B cell (primary cell): ENCODE results near the gene BEGAIN.

Experiments used
- CTCF ChIP-seq: fragments of 200-600 bp; IDR thresholded peaks from one replicate; pipeline ENCODE4 v1.8.0; 2022; ENCODE audit warnings: antibody characterized with exemption, mild to moderate bottlenecking
- EZH2 ChIP-seq: IDR thresholded peaks from 2 replicates; pipeline ENCODE4 v1.6.1; 2012; ENCODE audit warnings: borderline replicate concordance, low read depth, mild to moderate bottlenecking, moderate library complexity, low read length; ENCODE audit not compliant: insufficient read depth, poor library complexity, severe bottlenecking

- TF ChIP-seq CTCF (no peak), EZH2 (no peak)
Measured at GRCh38 chr14:100526632-100527031, 60.6 kb downstream of the BEGAIN start.
